Lung (tissue), 12 donors: ENCODE measurements around the gene FBXO28. TPM values are rescaled to one million over a fixed set of nuclear protein-coding genes. Genes with fewer than 3 reads are reported as not detected.
A peak's percentile ranks its signal among the peaks of the same experiment; 100 is the strongest.

Source experiments
- ATAC-seq: fragments of 200-7000 bp; cut with Tn5 transposase; one replicate; pipeline ENCODE4 v1.9.1; 2020; ENCODE audit warnings: moderate number of reproducible peaks; ENCODE audit not compliant: insufficient read depth, low FRiP score
- DNase-seq, 3 donors: peaks; one replicate each; pipeline ENCODE4 v3.0.0-alpha.2; 2013 to 2017
- H3K27ac ChIP-seq, 2 donors: one replicate each; pipeline ENCODE4 v1.5.1; 2013; ENCODE audit warnings: mild to moderate bottlenecking in 2 of 2, moderate library complexity in 2 of 2, control low read depth in 1 of 2, inconsistent platforms in 1 of 2, low read depth in 1 of 2, low read length in 1 of 2
- H3K27me3 ChIP-seq, 3 donors: one replicate each; pipeline ENCODE4 v1.5.1; 2013; ENCODE audit warnings: low read length in 2 of 3; ENCODE audit not compliant: control insufficient read depth in 3 of 3, insufficient read depth in 3 of 3
- H3K36me3 ChIP-seq, 4 donors: one replicate each; pipeline ENCODE4 v1.5.1; 2013; ENCODE audit warnings: low read length in 4 of 4, mild to moderate bottlenecking in 1 of 4, moderate library complexity in 1 of 4; ENCODE audit not compliant: control insufficient read depth in 4 of 4, insufficient read depth in 4 of 4
- H3K4me1 ChIP-seq, 5 donors: one replicate each; pipeline ENCODE4 v1.5.1; 2013; ENCODE audit warnings: low read length in 5 of 5, mild to moderate bottlenecking in 2 of 5, moderate library complexity in 1 of 5; ENCODE audit not compliant: control insufficient read depth in 5 of 5, insufficient read depth in 5 of 5
- H3K4me3 ChIP-seq: one replicate; pipeline ENCODE4 v1.5.1; 2013; ENCODE audit warnings: mild to moderate bottlenecking, control low read depth, moderate library complexity
- H3K9ac ChIP-seq, 2 donors: one replicate each; pipeline ENCODE4 v1.5.1; 2013; ENCODE audit warnings: low read length in 2 of 2, control low read depth in 1 of 2; ENCODE audit not compliant: insufficient read depth in 1 of 2
- H3K9me3 ChIP-seq, 4 donors: one replicate each; pipeline ENCODE4 v1.5.1; 2013; ENCODE audit warnings: low read length in 3 of 4, mild to moderate bottlenecking in 1 of 4, moderate library complexity in 1 of 4; ENCODE audit not compliant: control insufficient read depth in 4 of 4, insufficient read depth in 3 of 4
- WGBS, 2 donors: extraction: QIAGEN DNeasy Blood & Tissue Kit; methylation state at CpG; one replicate each; pipeline ENCODE4 v1.1.7; 2013; 5-methylcytosine and 5-hydroxymethylcytosine counted together
- polyA plus RNA-seq, 2 donors: library from polyadenylated mRNA; stranded (reverse); fragments of 200-250 nt; gene quantifications; one replicate each; pipeline ENCODE4 v1.2.1, GENCODE V29; 2013
- total RNA-seq, 2 donors: library from RNA; depleted of rRNA in 1 of 2; stranded (reverse); fragments of >200 nt in 1 of 2; gene quantifications; one replicate each; pipeline ENCODE4 v1.2.1, GENCODE V29; 2014 to 2021
- TF ChIP-seq, protein P1 (sequence below): IDR thresholded peaks from 2 replicates; pipeline ENCODE4 v1.5.1; 2012; ENCODE audit warnings: mild to moderate bottlenecking; ENCODE audit errors: control extremely low read depth, extremely low read depth
- donor health status: control.
- donor health status: control.
- donor health status: Bipolar disorder and iron deficiency.
- donor health status: healthy.
- donor health status: DM: yes; HTN: yes; CAD: no.

FBXO28 gene
- total and polyA plus RNA-seq, 4 donors: 10.1 to 41.5 (median 19.7) TPM

DNA sequence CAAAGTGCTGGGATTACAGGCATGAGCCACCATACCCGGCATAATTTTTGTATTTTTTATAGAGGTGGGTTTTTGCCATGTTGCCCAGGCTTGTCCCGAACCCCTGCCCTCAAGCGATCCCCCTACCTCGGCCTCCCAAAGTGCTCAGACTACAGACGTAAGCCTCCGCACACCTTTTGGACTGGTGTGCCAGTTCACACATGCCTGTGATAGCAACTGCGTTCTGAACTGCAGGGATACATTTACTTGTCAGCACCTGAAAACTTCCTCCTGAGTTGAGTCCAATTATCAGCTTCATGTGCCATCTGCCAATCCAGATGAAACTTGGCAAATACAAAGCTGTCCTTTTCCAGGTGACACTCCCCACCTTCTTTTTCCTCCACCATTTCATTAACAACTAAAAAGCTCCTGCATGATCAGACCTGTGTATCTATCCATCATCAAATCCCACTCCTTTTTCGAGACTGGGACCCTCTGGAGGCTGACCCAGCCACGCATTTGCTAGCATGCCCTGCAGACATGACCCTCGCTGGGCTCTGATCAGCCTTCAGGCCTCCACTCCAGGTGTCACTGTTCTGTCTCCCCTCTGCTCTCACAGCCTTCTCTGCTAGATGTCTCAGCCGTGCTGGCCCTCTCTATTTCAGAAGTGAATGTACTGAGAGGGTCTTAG lies 67.0 kb downstream of the FBXO28 start:
- Histone ChIP-seq H3K27ac (no peak overlapping the region), H3K9ac (no peak overlapping the region), H3K27me3 (no peaks in the 10 kb centered on the region), H3K9me3 (no peaks in the 10 kb centered on the region), H3K36me3 (no peaks in the 10 kb centered on the region), H3K4me1 (peaks cover 0 to 19% (median 9%) of the 10 kb centered on the region in 5 donors), H3K4me3 (no peak overlapping the region)
- DNase-seq (no peak), ATAC-seq (no peak)
- 95 to 97% methylated on average over 11 of the region's 11 CpGs for WGBS, 2 donors
- TF ChIP-seq, protein P1, sequence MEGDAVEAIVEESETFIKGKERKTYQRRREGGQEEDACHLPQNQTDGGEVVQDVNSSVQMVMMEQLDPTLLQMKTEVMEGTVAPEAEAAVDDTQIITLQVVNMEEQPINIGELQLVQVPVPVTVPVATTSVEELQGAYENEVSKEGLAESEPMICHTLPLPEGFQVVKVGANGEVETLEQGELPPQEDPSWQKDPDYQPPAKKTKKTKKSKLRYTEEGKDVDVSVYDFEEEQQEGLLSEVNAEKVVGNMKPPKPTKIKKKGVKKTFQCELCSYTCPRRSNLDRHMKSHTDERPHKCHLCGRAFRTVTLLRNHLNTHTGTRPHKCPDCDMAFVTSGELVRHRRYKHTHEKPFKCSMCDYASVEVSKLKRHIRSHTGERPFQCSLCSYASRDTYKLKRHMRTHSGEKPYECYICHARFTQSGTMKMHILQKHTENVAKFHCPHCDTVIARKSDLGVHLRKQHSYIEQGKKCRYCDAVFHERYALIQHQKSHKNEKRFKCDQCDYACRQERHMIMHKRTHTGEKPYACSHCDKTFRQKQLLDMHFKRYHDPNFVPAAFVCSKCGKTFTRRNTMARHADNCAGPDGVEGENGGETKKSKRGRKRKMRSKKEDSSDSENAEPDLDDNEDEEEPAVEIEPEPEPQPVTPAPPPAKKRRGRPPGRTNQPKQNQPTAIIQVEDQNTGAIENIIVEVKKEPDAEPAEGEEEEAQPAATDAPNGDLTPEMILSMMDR: no peak

DNA sequence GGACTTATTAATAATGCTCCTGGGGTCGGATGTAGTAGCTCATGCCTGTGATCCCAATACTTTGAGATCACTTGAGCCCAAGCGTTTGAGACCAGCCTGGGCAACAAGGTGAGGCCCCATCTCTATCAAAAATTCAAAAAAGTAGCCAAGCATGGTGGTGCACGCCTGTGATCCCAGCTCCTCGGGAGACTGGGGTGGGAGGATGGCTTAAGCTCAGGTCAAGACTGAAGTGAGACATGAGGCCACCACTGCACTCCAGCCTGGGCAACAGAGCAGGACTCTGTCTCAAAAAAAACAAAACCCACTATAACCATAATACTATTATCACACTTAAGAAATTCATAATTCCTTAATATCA lies 67.5 kb downstream of the FBXO28 start:
- TF ChIP-seq, protein P1: no peak
- no peak overlapping the region for H3K4me3 ChIP-seq
- H3K9me3 ChIP-seq: no peaks in the 10 kb centered on the region
- 92 to 97% methylated on average over 4 of the region's 4 CpGs for WGBS, 2 donors
- H3K27me3 ChIP-seq: no peaks in the 10 kb centered on the region
- DNase-seq (no peak), ATAC-seq (no peak)
- H3K9ac ChIP-seq: no peak overlapping the region
- no peak overlapping the region for H3K27ac ChIP-seq
- no peaks in the 10 kb centered on the region for H3K36me3 ChIP-seq
- H3K4me1 ChIP-seq: peaks cover 0 to 19% (median 9%) of the 10 kb centered on the region in 5 donors

DNA sequence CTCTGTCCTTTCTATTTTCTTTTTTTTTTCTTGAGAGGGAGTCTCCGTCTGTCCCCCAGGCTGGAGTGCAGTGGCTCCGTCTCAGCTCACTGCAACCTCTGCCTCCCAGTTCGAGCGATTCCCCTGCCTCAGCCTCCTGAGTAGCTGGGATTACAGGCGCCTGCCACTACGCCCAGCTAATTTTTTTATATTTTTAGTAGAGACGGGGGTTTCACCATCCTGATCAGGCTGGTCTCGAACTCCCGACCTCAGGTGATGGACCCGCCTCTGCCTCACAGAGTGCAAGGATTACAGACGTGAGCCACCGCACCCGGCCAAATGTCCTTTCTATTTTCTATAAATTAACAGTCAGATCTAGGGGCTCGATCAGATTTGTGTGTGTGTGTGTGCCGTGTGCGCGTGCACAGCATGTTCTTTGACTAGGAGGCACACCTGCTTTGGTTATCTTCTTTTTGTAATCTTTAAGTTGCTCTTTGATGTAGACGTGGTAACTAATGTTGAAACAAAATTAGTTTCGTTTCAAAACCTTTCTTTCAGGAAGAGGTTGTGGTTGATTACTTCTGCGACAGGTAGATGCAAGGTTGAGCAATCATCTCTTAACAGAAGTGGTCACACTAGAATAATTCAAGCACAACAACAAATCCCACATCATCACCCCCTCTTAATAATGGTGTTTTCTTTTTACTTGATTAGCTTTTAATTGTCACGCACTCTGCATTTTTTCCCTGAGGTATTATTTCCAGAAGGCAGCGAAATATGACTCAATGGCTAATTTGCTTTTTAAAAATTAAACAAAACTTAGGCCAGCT lies 68.3 kb downstream of the FBXO28 start:
- peaks cover 0 to 19% (median 9%) of the 10 kb centered on the region in 5 donors for H3K4me1 ChIP-seq
- peak overlapping the region; percentile 26 to 46 for H3K9ac ChIP-seq
- no peaks in the 10 kb centered on the region for H3K9me3 ChIP-seq
- 50 to 56% methylated on average over 22 of the region's 22 CpGs for WGBS, 2 donors
- H3K27ac ChIP-seq: peak overlapping the region; percentile 77 to 95
- TF ChIP-seq, protein P1: no peak
- DNase-seq (no peak), ATAC-seq (no peak)
- H3K4me3 ChIP-seq: peak overlapping the region; percentile 43
- peaks cover 0 to under 1% (median 0%) of the 10 kb centered on the region in 4 donors for H3K36me3 ChIP-seq
- no peaks in the 10 kb centered on the region for H3K27me3 ChIP-seq
